Tibial artery (tissue), 4 donors: ENCODE measurements around the gene NRL.

Source experiments
- DNase-seq, 2 donors: peaks; one replicate each; pipeline ENCODE4 v3.0.0-alpha.2; 2019
- H3K27ac ChIP-seq, 2 donors: fragments of 200-600 bp; sonication (generic) in 1 of 2; 1 replicate in 1 of 2; 2 replicates in 1 of 2; pipeline ENCODE4 v1.5.1; 2018 to 2019; ENCODE audit warnings: mild to moderate bottlenecking in 1 of 2
- H3K27me3 ChIP-seq, 2 donors: fragments of 200-600 bp; sonication (generic) in 1 of 2; one replicate each; pipeline versions ENCODE4 v1.5.1 to v1.6.0; 2016 to 2019
- H3K36me3 ChIP-seq, 3 donors: fragments of 200-600 bp; sonication (generic) in 2 of 3; one replicate each; pipeline ENCODE4 v1.5.1; 2016 to 2019; ENCODE audit warnings: mild to moderate bottlenecking in 2 of 3
- H3K4me1 ChIP-seq, 4 donors: fragments of 200-600 bp; sonication (generic) in 2 of 4; 1 replicate in 3 of 4; 2 replicates in 1 of 4; pipeline ENCODE4 v1.5.1; 2016 to 2019
- H3K4me3 ChIP-seq, 2 donors: fragments of 200-600 bp; sonication (generic) in 1 of 2; 1 replicate in 1 of 2; 2 replicates in 1 of 2; pipeline ENCODE4 v1.5.1; 2018 to 2019; ENCODE audit warnings: mild to moderate bottlenecking in 2 of 2
- H3K9me3 ChIP-seq, 3 donors: fragments of 200-600 bp; sonication (generic) in 1 of 3; one replicate each; pipeline ENCODE4 v1.5.1; 2016 to 2019
- CTCF ChIP-seq, 2 experiments: fragments of 200-600 bp in 1 of 2; fragments of 450-650 bp in 1 of 2; IDR thresholded peaks; one replicate each; pipeline ENCODE4 v1.5.1; 2017 to 2019; ENCODE audit warnings: antibody characterized with exemption in 2 of 2, mild to moderate bottlenecking in 1 of 2, moderate library complexity in 1 of 2
- intact Hi-C: fragments of 100-400 bp; cut with DNase I; formaldehyde crosslinking; loops from one replicate; pipeline ENCODE4 v1.15.0; 2023; ENCODE audit warnings: low total_unique reads

The NRL gene

DNA sequence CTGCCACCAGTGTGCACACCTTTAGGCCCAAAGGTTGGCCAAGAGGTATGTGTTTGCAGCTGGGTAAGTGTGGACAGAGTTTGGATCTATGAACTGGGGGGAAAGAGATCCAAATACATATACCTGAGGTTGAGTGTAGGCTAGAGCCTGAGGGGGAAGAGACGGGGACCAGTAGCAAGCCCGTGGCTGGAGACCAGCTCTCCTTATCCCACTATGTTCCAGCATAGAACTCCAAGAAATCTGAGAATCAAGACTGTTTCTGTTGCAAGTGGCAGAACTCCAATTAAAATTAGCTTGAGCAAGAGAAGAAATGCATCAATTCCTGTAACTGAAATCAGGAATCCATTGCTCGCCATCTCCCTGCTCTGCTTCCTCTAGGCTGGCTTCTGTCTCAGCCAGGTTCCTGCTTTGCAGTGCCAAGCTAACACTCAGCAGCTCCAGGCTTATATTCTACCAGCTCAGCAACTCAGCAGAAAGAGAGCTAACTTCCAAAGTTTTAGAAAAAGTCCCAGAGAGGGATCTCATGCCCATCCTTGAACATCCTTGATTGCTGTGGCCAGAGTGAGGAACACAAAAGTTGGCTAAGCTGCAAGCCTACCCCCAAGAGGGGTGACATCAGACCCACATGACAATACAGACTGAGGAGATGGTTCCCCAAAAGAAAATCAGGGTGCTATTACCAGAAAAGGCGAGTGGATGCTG lies 22.1 kb downstream of the NRL start:
- Histone ChIP-seq H3K27me3 (no peaks in the 10 kb centered on the region), H3K4me1 (peaks cover 0 to 23% (median 19%) of the 10 kb centered on the region in 4 donors), H3K27ac (peak overlapping the region; percentile 97 to 99), H3K4me3 (no peak overlapping the region), H3K9me3 (no peaks in the 10 kb centered on the region), H3K36me3 (no peaks in the 10 kb centered on the region)
- TF ChIP-seq CTCF (IDR thresholded peaks at IDR 0.05), result no peak
- DNase-seq, result peak in 1 of 2 donors; percentile 54
- intact Hi-C loops, result loop anchor here (5.0 kb wide), 1 partner anchor 35 kb away; no protein-coding TSS in a partner anchor

GRCh38 chr14:24092110-24092504 lies 22.6 kb downstream of the NRL start:
- Histone ChIP-seq H3K4me3 (no peak overlapping the region), H3K4me1 (peaks cover 0 to 23% (median 19%) of the 10 kb centered on the region in 4 donors), H3K36me3 (no peaks in the 10 kb centered on the region), H3K27me3 (no peaks in the 10 kb centered on the region), H3K27ac (peak overlapping the region in 1 of 2 donors; percentile 99), H3K9me3 (no peaks in the 10 kb centered on the region)
- intact Hi-C loops, result loop anchor here (5.0 kb wide), 1 partner anchor 35 kb away; no protein-coding TSS in a partner anchor
- DNase-seq, result no peak
- no peak for TF ChIP-seq CTCF (IDR thresholded peaks at IDR 0.05)

- no peak for TF ChIP-seq CTCF (IDR thresholded peaks at IDR 0.05)
- Histone ChIP-seq H3K27me3 (no peaks in the 10 kb centered on the region), H3K27ac (no peak overlapping the region), H3K4me1 (peaks cover 0 to 13% (median 10%) of the 10 kb centered on the region in 4 donors), H3K36me3 (no peaks in the 10 kb centered on the region), H3K4me3 (no peak overlapping the region), H3K9me3 (no peaks in the 10 kb centered on the region)
- no peak for DNase-seq
- intact Hi-C loops, result loop anchor here (5.0 kb wide), 1 partner anchor 33 kb away; no protein-coding TSS in a partner anchor
Observed at GRCh38 chr14:24089890-24090289, 24.9 kb downstream of the NRL start.

DNA sequence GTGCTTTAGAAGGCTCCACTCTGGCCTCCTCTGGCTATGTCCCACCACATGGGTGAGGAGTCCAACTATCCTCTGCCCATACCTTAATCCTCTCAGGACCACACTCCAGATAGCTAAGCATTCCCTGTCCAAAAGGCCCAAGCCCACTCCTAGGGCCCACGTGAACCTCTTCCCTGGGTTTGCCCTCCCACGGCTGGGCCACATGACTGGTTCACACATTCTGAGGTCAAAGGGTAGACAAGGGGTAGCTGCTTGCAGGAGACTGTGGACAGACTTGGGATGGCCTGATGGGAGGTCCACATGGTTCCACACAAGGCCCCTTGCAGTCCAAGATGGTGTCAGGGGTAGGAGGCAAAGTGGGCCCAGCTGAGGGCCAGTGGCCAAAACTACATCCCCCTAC lies 26.7 kb downstream of the NRL start:
- Histone ChIP-seq H3K4me1 (peaks cover 0 to 3% (median 1%) of the 10 kb centered on the region in 4 donors), H3K27me3 (no peaks in the 10 kb centered on the region), H3K4me3 (no peak overlapping the region), H3K36me3 (no peaks in the 10 kb centered on the region), H3K9me3 (no peaks in the 10 kb centered on the region), H3K27ac (no peak overlapping the region)
- DNase-seq, result no peak
- intact Hi-C loops, result no loop called here
- TF ChIP-seq CTCF (IDR thresholded peaks at IDR 0.05), result no peak

DNA sequence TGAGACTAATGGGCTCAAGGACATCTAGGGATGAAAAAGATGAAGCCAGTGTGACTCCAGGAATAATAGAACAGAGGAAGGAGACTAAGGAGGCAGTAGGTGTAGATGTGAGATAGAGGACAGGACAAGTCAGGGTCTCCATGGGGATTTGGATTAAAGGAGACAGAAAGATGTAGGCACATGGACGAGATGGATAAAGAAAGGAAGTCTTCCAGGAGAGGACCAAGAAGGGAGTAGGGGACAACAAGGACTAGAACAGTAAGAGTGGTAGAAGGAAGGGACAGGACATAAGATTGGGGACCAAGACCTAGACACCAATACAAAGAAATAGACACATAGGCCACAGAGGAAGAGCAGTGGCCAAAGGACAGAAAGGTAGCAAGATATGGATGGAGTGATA lies 27.7 kb downstream of the NRL start:
- Histone ChIP-seq H3K27ac (no peak overlapping the region), H3K27me3 (no peaks in the 10 kb centered on the region), H3K9me3 (no peaks in the 10 kb centered on the region), H3K4me3 (no peak overlapping the region), H3K36me3 (no peaks in the 10 kb centered on the region), H3K4me1 (no peaks in the 10 kb centered on the region)
- no peak for TF ChIP-seq CTCF (IDR thresholded peaks at IDR 0.05)
- intact Hi-C loops, result no loop called here
- DNase-seq, result no peak
